ENCODE results near the gene LEMD2. TPM values are rescaled to one million over a fixed set of nuclear protein-coding genes. Genes with fewer than 3 reads are reported as not detected.

LEMD2 gene
- total and polyA plus RNA-seq, 2 experiments from 2014 or later, result 21.5 to 67.5 TPM

DNA sequence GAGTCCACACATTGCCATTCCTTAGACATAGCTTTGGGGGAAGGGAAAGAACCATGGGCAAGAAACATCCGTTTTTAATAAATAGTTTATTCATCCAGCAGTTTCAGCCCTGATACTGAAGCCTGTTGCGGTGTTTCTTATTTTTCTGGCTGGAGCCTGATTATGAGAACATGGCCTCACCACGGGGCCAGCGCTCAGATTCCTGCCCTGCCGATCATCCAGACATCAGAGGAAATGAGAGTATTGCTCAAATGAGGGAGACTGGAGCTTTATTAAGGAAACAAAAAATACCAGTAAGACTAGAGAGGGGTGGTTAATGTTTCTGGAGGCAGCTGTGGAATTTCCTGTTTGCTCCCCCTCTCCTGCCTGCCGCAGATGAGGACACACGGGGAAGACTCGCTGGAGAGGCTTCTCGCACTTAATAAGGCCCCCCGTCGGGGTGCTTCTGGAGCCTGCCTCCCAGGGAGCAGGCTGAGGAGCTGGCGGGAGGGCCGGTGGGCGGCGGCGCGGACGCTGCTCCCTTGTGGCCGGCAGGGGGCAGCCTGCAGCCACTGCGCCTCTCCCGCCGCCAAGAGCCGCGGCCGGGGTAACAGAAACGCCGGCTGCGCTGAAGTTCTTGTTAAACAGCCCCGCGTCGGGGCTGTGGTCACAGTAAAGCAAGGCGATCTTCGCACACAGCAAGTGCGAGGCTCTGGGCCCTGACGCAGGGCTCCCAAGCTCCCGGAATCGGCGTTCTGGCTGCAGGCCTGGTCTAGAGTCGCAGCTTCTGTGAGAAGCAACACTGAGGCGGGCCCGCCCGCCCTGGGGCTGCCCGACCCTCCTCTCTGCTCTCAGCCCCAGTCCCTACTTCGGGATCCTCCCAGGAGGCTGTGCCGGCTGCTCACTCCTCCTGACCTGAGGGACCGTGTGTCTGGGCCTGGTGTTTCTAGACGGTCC is 17.5 kb downstream of the LEMD2 start:
- Histone ChIP-seq H3K27me3 (replicated peaks; ENCODE audit: insufficient read depth) (no peaks in the 10 kb centered on the region), H3K4me1 (ENCODE audit: insufficient read depth) (peaks cover 35% of the 10 kb centered on the region), H2AFZ (no peak overlapping the region), H3K4me3 (peak overlapping the region; percentile 36; the same call in 1 of the 2 replicates), H3F3A (ENCODE audit: insufficient read depth) (peaks cover 34% of the 10 kb centered on the region), H3K4me2 (ENCODE audit: unreplicated experiment) (peak overlapping the region; percentile 79), H3K27ac (peak overlapping the region; percentile 84), H3K9ac (peak overlapping the region; percentile 61), H3K36me3 (ENCODE audit: low read depth) (peaks cover 8% of the 10 kb centered on the region), H3K9me3 (ENCODE audit: low read depth) (no peaks in the 10 kb centered on the region), H3K79me2 (ENCODE audit: insufficient read depth) (no peaks in the 10 kb centered on the region), H3K9me2 (ENCODE audit: insufficient read depth) (no peaks in the 10 kb centered on the region), H4K20me1 (ENCODE audit: insufficient read depth) (no peaks in the 10 kb centered on the region)
- 3 to 4% methylated on average over 32 to 42 of the region's 47 CpGs for WGBS, 2 experiments (ENCODE audit: low coverage in 1 of 2, low lambda C conversion rate in 2 of 2, missing lambda C conversion rate in 2 of 2)
- TF ChIP-seq EZH2 (IDR thresholded peaks at IDR 0.05; ENCODE audit: insufficient read depth, poor library complexity, severe bottlenecking) (no peak), EZH2phosphoT487 (IDR thresholded peaks at IDR 0.05; ENCODE audit: insufficient read depth, low read depth) (no peak)
- in situ Hi-C loops (cut with MboI), result loop anchor here (10.0 kb wide), 1 partner anchor 253 kb away; no protein-coding TSS in a partner anchor
- peak; percentile 97 for DNase-seq

DNA sequence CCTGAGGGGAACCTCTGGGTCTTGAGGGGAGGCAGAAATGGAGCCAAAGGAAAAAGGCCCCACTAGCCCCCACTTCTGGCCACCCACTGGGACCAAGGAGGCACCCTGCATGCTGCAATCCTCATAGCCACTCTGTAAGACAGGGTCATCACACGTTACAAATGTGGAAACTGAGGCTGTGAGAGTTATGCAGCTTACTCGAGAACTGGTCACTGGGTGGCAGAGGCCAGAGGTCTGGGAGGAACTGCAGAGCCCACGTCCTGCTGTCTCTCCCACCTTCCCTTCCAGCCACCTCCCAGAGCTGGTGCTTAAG is 18.1 kb downstream of the LEMD2 start:
- DNase-seq, result no peak
- no peak overlapping the region for H2AFZ ChIP-seq
- H3K9me3 ChIP-seq (ENCODE audit: low read depth), result no peaks in the 10 kb centered on the region
- H4K20me1 ChIP-seq (ENCODE audit: insufficient read depth), result no peaks in the 10 kb centered on the region
- H3K4me1 ChIP-seq (ENCODE audit: insufficient read depth), result peaks cover 35% of the 10 kb centered on the region
- TF ChIP-seq EZH2phosphoT487 (IDR thresholded peaks at IDR 0.05; ENCODE audit: insufficient read depth, low read depth) (no peak), EZH2 (IDR thresholded peaks at IDR 0.05; ENCODE audit: insufficient read depth, poor library complexity, severe bottlenecking) (no peak)
- H3K9me2 ChIP-seq (ENCODE audit: insufficient read depth), result no peaks in the 10 kb centered on the region
- peak overlapping the region; percentile 61 for H3K9ac ChIP-seq
- in situ Hi-C loops (cut with MboI), result loop anchor here (10.0 kb wide), 1 partner anchor 254 kb away; no protein-coding TSS in a partner anchor
- peak overlapping the region; percentile 36; the same call in 1 of the 2 replicates for H3K4me3 ChIP-seq
- H3K36me3 ChIP-seq (ENCODE audit: low read depth), result peaks cover 1% of the 10 kb centered on the region
- H3K27me3 ChIP-seq (replicated peaks; ENCODE audit: insufficient read depth), result no peaks in the 10 kb centered on the region
- H3K79me2 ChIP-seq (ENCODE audit: insufficient read depth), result no peaks in the 10 kb centered on the region
- H3F3A ChIP-seq (ENCODE audit: insufficient read depth), result peaks cover 34% of the 10 kb centered on the region
- 0 to 3% methylated on average over 3 of the region's 3 CpGs for WGBS, 2 experiments (ENCODE audit: low coverage in 1 of 2, low lambda C conversion rate in 2 of 2, missing lambda C conversion rate in 2 of 2)
- H3K4me2 ChIP-seq (ENCODE audit: unreplicated experiment), result peak overlapping the region; percentile 79
- peak overlapping the region; percentile 84 for H3K27ac ChIP-seq

DNA sequence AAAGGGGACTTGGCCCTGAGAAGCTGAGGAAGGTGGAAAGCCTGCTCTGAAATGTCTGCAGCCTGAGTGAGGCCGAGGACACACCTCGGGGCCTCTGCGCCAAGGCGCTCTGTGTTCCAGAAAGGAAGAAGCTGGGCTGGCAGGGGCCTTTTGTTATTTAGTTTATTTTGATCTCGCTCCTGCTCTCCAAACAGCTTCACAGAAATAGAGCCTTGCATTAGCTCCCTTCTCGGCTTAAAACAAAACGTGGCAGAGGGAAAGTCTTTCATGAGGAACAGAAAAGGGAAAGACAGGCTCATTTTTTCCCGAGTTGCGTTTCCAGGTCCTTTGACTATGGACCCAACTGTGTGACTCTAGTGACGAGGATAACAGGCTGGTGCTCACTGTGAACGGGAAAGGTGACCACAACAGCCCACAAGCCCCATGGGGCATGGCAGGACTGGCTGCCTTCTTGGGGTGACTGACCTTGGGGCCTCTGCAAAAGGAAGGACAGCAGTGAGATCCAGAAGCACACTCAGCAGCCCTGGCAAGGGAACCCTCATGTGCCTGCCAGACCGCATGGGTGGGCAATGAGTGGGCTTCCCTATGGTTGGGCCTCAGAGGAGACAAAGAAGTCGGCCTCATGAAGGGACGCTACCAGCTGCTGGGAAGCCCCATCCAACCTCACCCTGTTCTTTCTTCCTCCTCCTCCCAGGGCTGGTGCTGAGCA is 18.7 kb downstream of the LEMD2 start:
- in situ Hi-C loops (cut with MboI), result loop anchor here (10.0 kb wide), 1 partner anchor 255 kb away; no protein-coding TSS in a partner anchor
- H3K4me1 ChIP-seq (ENCODE audit: insufficient read depth), result peaks cover 35% of the 10 kb centered on the region
- H3K36me3 ChIP-seq (ENCODE audit: low read depth), result no peaks in the 10 kb centered on the region; the same call in 1 of the 2 replicates
- H3K27me3 ChIP-seq (replicated peaks; ENCODE audit: insufficient read depth), result no peaks in the 10 kb centered on the region
- WGBS, 2 experiments (ENCODE audit: low coverage in 1 of 2, low lambda C conversion rate in 2 of 2, missing lambda C conversion rate in 2 of 2), result 29 to 32% methylated on average over 14 of the region's 14 CpGs
- peak; percentile 37 for DNase-seq
- H2AFZ ChIP-seq, result no peak overlapping the region
- H3K27ac ChIP-seq, result peak overlapping the region; percentile 84
- H3K9ac ChIP-seq, result peak overlapping the region; percentile 61
- H3K79me2 ChIP-seq (ENCODE audit: insufficient read depth), result no peaks in the 10 kb centered on the region
- peak overlapping the region; percentile 36; the same call in 1 of the 2 replicates for H3K4me3 ChIP-seq
- H3F3A ChIP-seq (ENCODE audit: insufficient read depth), result peaks cover 34% of the 10 kb centered on the region
- H3K4me2 ChIP-seq (ENCODE audit: unreplicated experiment), result peak overlapping the region; percentile 79
- TF ChIP-seq EZH2 (IDR thresholded peaks at IDR 0.05; ENCODE audit: insufficient read depth, poor library complexity, severe bottlenecking) (no peak), EZH2phosphoT487 (IDR thresholded peaks at IDR 0.05; ENCODE audit: insufficient read depth, low read depth) (no peak)
- H3K9me3 ChIP-seq (ENCODE audit: low read depth), result no peaks in the 10 kb centered on the region
- no peaks in the 10 kb centered on the region for H4K20me1 ChIP-seq (ENCODE audit: insufficient read depth)
- no peaks in the 10 kb centered on the region for H3K9me2 ChIP-seq (ENCODE audit: insufficient read depth)

DNA sequence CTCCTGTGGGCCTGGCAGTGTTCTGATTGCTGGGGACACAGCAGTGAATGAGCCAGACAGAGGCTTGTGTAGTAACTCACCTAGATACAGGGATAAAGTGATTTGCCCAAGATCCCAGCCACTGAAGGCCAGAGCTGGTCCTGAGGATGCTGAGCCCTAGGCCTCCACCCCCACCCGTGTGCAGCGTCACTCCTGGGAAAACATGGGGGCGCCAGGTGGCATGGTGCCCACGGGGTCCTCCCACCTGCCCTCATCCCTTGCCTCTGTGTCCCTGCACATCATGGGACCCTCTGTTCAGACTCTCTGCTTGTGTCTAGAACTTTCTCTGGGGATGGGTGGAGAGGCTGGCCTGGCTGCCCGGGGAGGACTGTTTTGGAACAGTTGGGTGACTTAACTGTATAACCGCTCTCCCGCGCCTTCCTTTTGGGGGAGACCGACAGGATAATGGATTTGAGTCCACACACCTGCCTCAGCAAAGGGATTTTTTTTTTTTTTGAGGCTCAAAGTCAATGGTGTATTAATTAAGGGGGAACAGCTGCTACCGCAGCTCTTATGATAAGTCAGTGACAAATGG is 19.6 kb downstream of the LEMD2 start:
- Histone ChIP-seq H3K27ac (no peak overlapping the region), H3K9me2 (ENCODE audit: insufficient read depth) (no peaks in the 10 kb centered on the region), H3K79me2 (ENCODE audit: insufficient read depth) (no peaks in the 10 kb centered on the region), H3K9ac (no peak overlapping the region), H2AFZ (peak overlapping the region; percentile 69), H3F3A (ENCODE audit: insufficient read depth) (peaks cover 27% of the 10 kb centered on the region), H3K9me3 (ENCODE audit: low read depth) (no peaks in the 10 kb centered on the region), H3K4me1 (ENCODE audit: insufficient read depth) (peaks cover 35% of the 10 kb centered on the region), H3K4me2 (ENCODE audit: unreplicated experiment) (no peak overlapping the region), H3K36me3 (ENCODE audit: low read depth) (no peaks in the 10 kb centered on the region), H3K4me3 (no peak overlapping the region), H3K27me3 (replicated peaks; ENCODE audit: insufficient read depth) (no peaks in the 10 kb centered on the region), H4K20me1 (ENCODE audit: insufficient read depth) (no peaks in the 10 kb centered on the region)
- DNase-seq, result no peak
- in situ Hi-C loops (cut with MboI), result loop anchor here (10.0 kb wide), 2 partner anchors 185 to 385 kb away; partner anchors contain the start of gene BAK1
- WGBS, 2 experiments (ENCODE audit: low coverage in 1 of 2, low lambda C conversion rate in 2 of 2, missing lambda C conversion rate in 2 of 2), result 89 to 92% methylated on average over 9 to 10 of the region's 10 CpGs
- no peak for TF ChIP-seq EZH2phosphoT487 (IDR thresholded peaks at IDR 0.05; ENCODE audit: insufficient read depth, low read depth)
- no peak for TF ChIP-seq EZH2 (IDR thresholded peaks at IDR 0.05; ENCODE audit: insufficient read depth, poor library complexity, severe bottlenecking)
